ENCODE data around the gene FAM174A. TPM values are rescaled to one million over a fixed set of nuclear protein-coding genes. Genes with fewer than 3 reads are reported as not detected.
"Not testable (repeated sequence)": the region's sequence is repeated elsewhere in the genome, so short reads cannot be mapped to it uniquely, and the experiment has no call there.

Gene FAM174A
- total RNA-seq, 1 donor from 2014 or later = 35.3 TPM

GRCh38 chr5:100595152-100595811 lies 60.1 kb downstream of the FAM174A start:
- Histone ChIP-seq H3K4me3 (ENCODE audit: low read depth, low read length) (no peak overlapping the region), H3K36me3 (ENCODE audit: control insufficient read depth, insufficient read depth, low read length) (no peaks in the 10 kb centered on the region), H3K27me3 (ENCODE audit: control insufficient read depth, insufficient read depth, low read length) (no peaks in the 10 kb centered on the region)
- DNase-seq (ENCODE audit: low read depth) (peak; percentile 76), FAIRE-seq (no peak)
- no peak for TF ChIP-seq CTCF (IDR thresholded peaks at IDR 0.05; ENCODE audit: insufficient read depth, low read length, severe bottlenecking)

GRCh38 chr5:100595812-100596173 lies 60.6 kb downstream of the FAM174A start:
- no peak overlapping the region for H3K4me3 ChIP-seq (ENCODE audit: low read depth, low read length)
- no peaks in the 10 kb centered on the region for H3K36me3 ChIP-seq (ENCODE audit: control insufficient read depth, insufficient read depth, low read length)
- H3K27me3 ChIP-seq (ENCODE audit: control insufficient read depth, insufficient read depth, low read length) = no peaks in the 10 kb centered on the region
- DNase-seq (ENCODE audit: low read depth) (no peak), FAIRE-seq (no peak)
- no peak for TF ChIP-seq CTCF (IDR thresholded peaks at IDR 0.05; ENCODE audit: insufficient read depth, low read length, severe bottlenecking)

- Histone ChIP-seq H3K4me3 (ENCODE audit: low read depth, low read length) (no peak overlapping the region), H3K36me3 (ENCODE audit: control insufficient read depth, insufficient read depth, low read length) (no peaks in the 10 kb centered on the region), H3K27me3 (ENCODE audit: control insufficient read depth, insufficient read depth, low read length) (no peaks in the 10 kb centered on the region)
- DNase-seq (ENCODE audit: low read depth) (no peak), FAIRE-seq (no peak)
- TF ChIP-seq CTCF (IDR thresholded peaks at IDR 0.05; ENCODE audit: insufficient read depth, low read length, severe bottlenecking) = no peak
These were observed 63.3 kb downstream of the FAM174A start for GRCh38 chr5:100598446-100598845.

- no peak for TF ChIP-seq CTCF (IDR thresholded peaks at IDR 0.05; ENCODE audit: insufficient read depth, low read length, severe bottlenecking)
- Histone ChIP-seq H3K36me3 (ENCODE audit: control insufficient read depth, insufficient read depth, low read length) (no peaks in the 10 kb centered on the region), H3K27me3 (ENCODE audit: control insufficient read depth, insufficient read depth, low read length) (no peaks in the 10 kb centered on the region), H3K4me3 (ENCODE audit: low read depth, low read length) (no peak overlapping the region)
- FAIRE-seq (no peak), DNase-seq (ENCODE audit: low read depth) (no peak)
These were observed 65.3 kb downstream of the FAM174A start for GRCh38 chr5:100600298-100600994.

- no peak for FAIRE-seq
- no peak overlapping the region for H3K4me3 ChIP-seq (ENCODE audit: low read depth, low read length)
- no peak for DNase-seq (ENCODE audit: low read depth)
- no peak for TF ChIP-seq CTCF (IDR thresholded peaks at IDR 0.05; ENCODE audit: insufficient read depth, low read length, severe bottlenecking)
- H3K36me3 ChIP-seq (ENCODE audit: control insufficient read depth, insufficient read depth, low read length) = no peaks in the 10 kb centered on the region
- H3K27me3 ChIP-seq (ENCODE audit: control insufficient read depth, insufficient read depth, low read length) = no peaks in the 10 kb centered on the region
These were observed 68.0 kb downstream of the FAM174A start for GRCh38 chr5:100603141-100603540.

GRCh38 chr5:100604021-100604420 lies 68.8 kb downstream of the FAM174A start:
- not testable (repeated sequence) for H3K4me3 ChIP-seq (ENCODE audit: low read depth, low read length); H3K36me3 ChIP-seq (ENCODE audit: control insufficient read depth, insufficient read depth, low read length); H3K27me3 ChIP-seq (ENCODE audit: control insufficient read depth, insufficient read depth, low read length); FAIRE-seq; DNase-seq (ENCODE audit: low read depth)
